H1 (cell line): ENCODE data around the gene UNC13D. TPM values are rescaled to one million over a fixed set of nuclear protein-coding genes. Genes with fewer than 3 reads are reported as not detected.
A peak's percentile ranks its signal among the peaks of the same experiment; 100 is the strongest.

Source experiments
- CTCF ChIA-PET: fragments of 300-600 bp; sonication (Branson Sonifier 250); formaldehyde crosslinking; loops from one replicate; lab custom pipeline; 2021; ENCODE audit not compliant: partially characterized antibody; lab: Charles Lee
- POLR2A ChIA-PET: fragments of 300-600 bp; sonication (Branson Sonifier 250); formaldehyde crosslinking; loops from one replicate; lab custom pipeline; 2021; ENCODE audit warnings: inconsistent platforms; ENCODE audit not compliant: partially characterized antibody; lab: Charles Lee
- DNase-seq, 2 experiments: peaks; one replicate each; pipeline versions ENCODE4 v3.0.0 to v3.0.0-alpha.2; 2010 to 2022; ENCODE audit warnings: low spot score in 2 of 2, low read depth in 1 of 2, mixed read lengths in 1 of 2
- FAIRE-seq: peaks from 2 replicates; lab custom pipeline; 2011; peaks lifted over from hg19 to GRCh38; lab: Jason Lieb, UNC
- H2AFZ ChIP-seq: 2 replicates; pipeline ENCODE4 v1.8.1; 2012; ENCODE audit warnings: low read length, inconsistent platforms
- H2AK5ac ChIP-seq: 2 replicates; pipeline ENCODE4 v1.6.1; 2013; ENCODE audit warnings: low read depth, low read length
- H2BK120ac ChIP-seq: replicated peaks from 2 replicates; pipeline ENCODE3; 2013; ENCODE audit warnings: low read depth, low read length, inconsistent platforms
- H2BK12ac ChIP-seq: 2 replicates; pipeline ENCODE4 v1.6.1; 2013; ENCODE audit warnings: low read depth, low read length
- H2BK15ac ChIP-seq: 2 replicates; pipeline ENCODE4 v1.6.1; 2013; ENCODE audit warnings: low read length
- H2BK20ac ChIP-seq: 2 replicates; pipeline ENCODE4 v1.6.1; 2013; ENCODE audit warnings: low read length
- H2BK5ac ChIP-seq: 2 replicates; pipeline ENCODE4 v1.6.1; 2013; ENCODE audit warnings: low read depth, low read length
- H3K14ac ChIP-seq: 2 replicates; pipeline ENCODE4 v1.6.1; 2013; ENCODE audit warnings: inconsistent platforms; ENCODE audit not compliant: insufficient read length
- H3K18ac ChIP-seq: 2 replicates; pipeline ENCODE4 v1.6.1; 2013; ENCODE audit warnings: low read length; ENCODE audit errors: extremely low read depth
- H3K23ac ChIP-seq: 2 replicates; pipeline ENCODE4 v1.6.1; 2013; ENCODE audit warnings: inconsistent platforms; ENCODE audit not compliant: insufficient read length
- H3K23me2 ChIP-seq: 2 replicates; pipeline ENCODE4 v1.6.1; 2013; ENCODE audit warnings: low read depth, low read length
- H3K27ac ChIP-seq: 2 replicates; pipeline ENCODE4 v1.6.1; 2011; ENCODE audit warnings: low read depth, low read length, inconsistent platforms
- H3K27me3 ChIP-seq, 4 experiments: replicated peaks in 1 of 4; 1 replicate in 1 of 4; 2 replicates in 3 of 4; pipeline versions ENCODE4 v1.6.1 to v1.8.1; 2011 to 2013; ENCODE audit warnings: low read length in 3 of 4, mild to moderate bottlenecking in 3 of 4, inconsistent platforms in 2 of 4, mixed read lengths in 2 of 4, moderate library complexity in 1 of 4; ENCODE audit not compliant: control insufficient read depth in 3 of 4, insufficient read depth in 3 of 4; ENCODE audit errors: extremely low read depth in 1 of 4
- H3K36me3 ChIP-seq, 4 experiments: 2 replicates each; pipeline versions ENCODE4 v1.6.1 to v1.8.1; 2011 to 2013; ENCODE audit warnings: mild to moderate bottlenecking in 4 of 4, low read length in 3 of 4, moderate library complexity in 2 of 4, control low read depth in 1 of 4, inconsistent platforms in 1 of 4; ENCODE audit not compliant: insufficient read depth in 4 of 4, control insufficient read depth in 2 of 4
- H3K4ac ChIP-seq: replicated peaks from 2 replicates; pipeline ENCODE3; 2013; ENCODE audit warnings: low read length, low read depth, mixed read lengths, inconsistent platforms; ENCODE audit not compliant: insufficient read length
- H3K4me1 ChIP-seq, 4 experiments: replicated peaks in 1 of 4; 1 replicate in 1 of 4; 2 replicates in 3 of 4; pipeline versions ENCODE4 v1.6.1 to v1.8.1; 2011 to 2013; ENCODE audit warnings: low read length in 3 of 4, inconsistent platforms in 2 of 4, mixed read lengths in 1 of 4; ENCODE audit not compliant: insufficient read depth in 4 of 4, control insufficient read depth in 3 of 4
- H3K4me2 ChIP-seq, 2 experiments: 2 replicates each; pipeline versions ENCODE4 v1.6.1 to v1.8.1; 2011 to 2013; ENCODE audit warnings: low read depth in 2 of 2, low read length in 2 of 2, control low read depth in 1 of 2, inconsistent platforms in 1 of 2, mild to moderate bottlenecking in 1 of 2; ENCODE audit not compliant: insufficient read depth in 1 of 2
- H3K4me3 ChIP-seq, 4 experiments: fragments of 200-600, 300-600 bp in 1 of 4; sonication (generic), shearing (Covaris generic), sonication (Bioruptor Twin) in 1 of 4; 2 replicates each; pipeline versions ENCODE4 v1.5.1 to v1.8.1; 2011 to 2016; ENCODE audit warnings: low read length in 4 of 4, low read depth in 3 of 4, control low read depth in 2 of 4, inconsistent platforms in 2 of 4, mild to moderate bottlenecking in 2 of 4, mixed read lengths in 1 of 4, moderate library complexity in 1 of 4; ENCODE audit not compliant: insufficient read depth in 2 of 4; ENCODE audit errors: extremely low read depth in 1 of 4
- H3K56ac ChIP-seq: replicated peaks from 2 replicates; pipeline ENCODE3; 2013; ENCODE audit warnings: low read depth, mild to moderate bottlenecking, mixed read lengths, low read length, inconsistent platforms; ENCODE audit not compliant: insufficient read length
- H3K79me1 ChIP-seq: 2 replicates; pipeline ENCODE4 v1.6.1; 2013; ENCODE audit warnings: low read depth, low read length, control low read depth
- H3K79me2 ChIP-seq, 2 experiments: 2 replicates each; pipeline versions ENCODE4 v1.6.1 to v1.8.1; 2012 to 2013; ENCODE audit warnings: low read length in 2 of 2, mild to moderate bottlenecking in 2 of 2, inconsistent platforms in 1 of 2; ENCODE audit not compliant: insufficient read depth in 2 of 2, control insufficient read depth in 1 of 2
- H3K9ac ChIP-seq, 4 experiments: replicated peaks in 1 of 4; 1 replicate in 1 of 4; 2 replicates in 3 of 4; pipeline versions ENCODE4 v1.6.1 to v1.8.1; 2011 to 2013; ENCODE audit warnings: low read depth in 3 of 4, low read length in 3 of 4, control low read depth in 2 of 4, mild to moderate bottlenecking in 2 of 4, moderate library complexity in 2 of 4, inconsistent platforms in 1 of 4; ENCODE audit errors: extremely low read depth in 1 of 4
- H3K9me3 ChIP-seq, 2 experiments: 2 replicates each; pipeline versions ENCODE4 v1.6.1 to v1.8.1; 2012 to 2013; ENCODE audit warnings: mild to moderate bottlenecking in 2 of 2, moderate library complexity in 2 of 2, control low read depth in 1 of 2, inconsistent platforms in 1 of 2, low read depth in 1 of 2, low read length in 1 of 2, mixed read lengths in 1 of 2; ENCODE audit not compliant: insufficient read depth in 2 of 2
- H4K20me1 ChIP-seq, 2 experiments: replicated peaks in 1 of 2; 2 replicates each; pipeline versions ENCODE3 to v1.8.1; 2011 to 2013; ENCODE audit warnings: inconsistent platforms in 2 of 2, low read length in 2 of 2, mild to moderate bottlenecking in 1 of 2; ENCODE audit not compliant: insufficient read depth in 2 of 2, control insufficient read depth in 1 of 2
- H4K5ac ChIP-seq: 2 replicates; pipeline ENCODE4 v1.6.1; 2013; ENCODE audit warnings: low read length, low read depth, mixed read lengths, inconsistent platforms; ENCODE audit not compliant: insufficient read length
- H4K8ac ChIP-seq: 2 replicates; pipeline ENCODE4 v1.8.0; 2013; ENCODE audit warnings: mild to moderate bottlenecking, moderate library complexity, low read length, inconsistent platforms; ENCODE audit not compliant: insufficient read depth; ENCODE audit errors: extremely low read depth
- H4K91ac ChIP-seq: replicated peaks from 2 replicates; pipeline ENCODE3; 2013; ENCODE audit warnings: low read length, mixed read lengths, inconsistent platforms; ENCODE audit not compliant: insufficient read length
- NANOG ChIP-seq: IDR thresholded peaks from 2 replicates; pipeline ENCODE4 v1.6.1; 2011; ENCODE audit warnings: low read length, low read depth, mild to moderate bottlenecking, inconsistent platforms; ENCODE audit not compliant: insufficient read depth, poor library complexity, severe bottlenecking
- POLR2AphosphoS5 ChIP-seq: IDR thresholded peaks from 2 replicates; pipeline ENCODE4 v1.6.1; 2011; ENCODE audit warnings: low read depth, low read length
- WGBS, 2 experiments: shearing (Covaris generic) in 1 of 2; methylation state at CpG; one replicate each; pipeline versions ENCODE4 v1.1.6 to v1.1.7; 2013 to 2015; ENCODE audit warnings: low lambda C conversion rate in 2 of 2, mixed read lengths in 2 of 2, inconsistent platforms in 1 of 2, low coverage in 1 of 2, missing lambda C conversion rate in 1 of 2; ENCODE audit not compliant: insufficient replicate concordance in 2 of 2, insufficient coverage in 1 of 2, insufficient read length in 1 of 2; ENCODE audit errors: extremely low coverage in 1 of 2, missing lambda C conversion rate in 1 of 2; 5-methylcytosine and 5-hydroxymethylcytosine counted together
- polyA plus RNA-seq, 7 experiments: library from polyadenylated mRNA; depleted of rRNA in 3 of 7; stranded (reverse) in 5 of 7; unstranded in 2 of 7; fragments of >200 nt in 5 of 7; fragments of 200-250 nt in 2 of 7; gene quantifications; 1 replicate in 5 of 7; 2 replicates in 1 of 7; 4 replicates in 1 of 7; pipeline versions ENCODE4 v1.2.1 to v1.2.3, GENCODE V29; 2011 to 2013; ENCODE audit warnings: missing spikeins in 2 of 7, mixed read lengths in 2 of 7
- total RNA-seq: library from RNA; stranded (reverse); fragmentation: NEBNext Ultra II Directional; extraction: Animal tissue kit (Norgen Biotek cat#: 25700); gene quantifications from 2 replicates; pipeline ENCODE4 v1.2.1, GENCODE V29; 2021

Gene UNC13D
- total and polyA plus RNA-seq, 2 of the 8 experiments (the other 6 are each of a cell fraction or from before 2014, with no cell fraction given) = 3.6 to 8.4 TPM

DNA sequence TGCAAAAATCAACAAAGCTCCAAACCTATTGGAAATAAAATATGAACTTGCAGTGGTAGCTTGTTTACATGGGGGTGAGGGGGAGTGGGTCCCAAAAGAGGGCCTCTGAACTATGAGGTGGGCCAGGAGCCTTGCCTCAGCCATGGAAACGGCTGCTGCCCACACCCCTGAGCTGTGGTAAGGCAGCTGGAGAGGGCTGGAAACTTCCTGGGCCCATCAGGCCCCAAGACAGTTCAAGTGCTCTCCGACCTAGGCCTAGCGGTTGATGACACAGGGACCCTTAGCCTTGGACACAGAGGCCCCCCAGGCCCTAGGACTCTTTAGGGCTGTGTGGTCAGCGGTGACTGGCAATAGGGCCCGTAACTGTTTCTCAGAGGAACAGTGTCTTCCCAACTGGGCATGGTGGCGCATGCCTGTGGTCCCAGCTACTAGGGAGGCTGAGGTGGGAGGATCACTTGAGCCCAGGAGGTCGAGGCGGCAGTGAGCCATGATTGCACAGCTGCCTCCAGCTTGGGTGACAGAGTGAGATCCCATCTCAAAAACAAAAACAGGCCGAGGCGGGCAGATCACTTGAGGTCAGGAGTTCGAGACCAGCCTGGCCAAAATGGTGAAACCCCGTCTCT, 18.3 kb downstream of the UNC13D start:
- Histone ChIP-seq H3K18ac (no peak overlapping the region), H3K79me2 (no peaks in the 10 kb centered on the region), H3K36me3 (peaks cover 12 to 22% (median 21%) of the 10 kb centered on the region in 4 experiments), H3K27ac (no peak overlapping the region), H3K56ac (no peak overlapping the region), H3K4me1 (peaks cover 0 to 20% (median 16%) of the 10 kb centered on the region in 4 experiments; a peak in 6 of 7 replicates), H3K9me3 (no peaks in the 10 kb centered on the region), H4K8ac (0 out of 2 replicates have a peak overlapping the region, but pooled peaks have one; percentile 75), H3K23ac (no peak overlapping the region), H3K4ac (no peak overlapping the region), H2AK5ac (no peak overlapping the region), H3K9ac (no peak overlapping the region), H2BK12ac (no peak overlapping the region), H3K27me3 (no peaks in the 10 kb centered on the region), H3K23me2 (peaks cover 2% of the 10 kb centered on the region; the same call in 1 of the 2 replicates), H4K91ac (no peak overlapping the region), H3K79me1 (0 out of 2 replicates have a peak, but pooled peaks cover 2% of the 10 kb centered on the region), H2AFZ (no peak overlapping the region), H2BK20ac (no peak overlapping the region), H3K14ac (no peak overlapping the region), H4K5ac (no peak overlapping the region), H3K4me2 (no peak overlapping the region), H2BK15ac (no peak overlapping the region), H4K20me1 (peaks cover 0 to 4% of the 10 kb centered on the region in 2 experiments), H2BK5ac (no peak overlapping the region), H2BK120ac (no peak overlapping the region), H3K4me3 (no peak overlapping the region)
- FAIRE-seq = no peak
- WGBS, 2 experiments = 97% methylated on average over 12 of the region's 12 CpGs; no CpG with 5 or more reads in 1 of the 2 experiments
- TF ChIP-seq NANOG = no peak
- peak; percentile 63; the same call in 1 of the 2 replicates for TF ChIP-seq POLR2AphosphoS5
- DNase-seq = no peak
- ChIA-PET CTCF (interaction anchor here (1.1 to 21.9 kb wide), 14 partner anchors 9 to 85 kb away, joined by 3 to 563 read pairs (median 14); partner anchors contain the start of genes GALK1, UNC13D, UNK and WBP2), POLR2A (interaction anchor here (0.6 to 16.0 kb wide), 6 partner anchors 8 to 70 kb away, joined by 3 to 216 read pairs (median 24); partner anchors contain the start of genes TRIM65, UNK and WBP2)
